GM19351 (cell line): ENCODE measurements around the gene LINC00237.

ENCODE experiments used
- ATAC-seq: cut with Tn5 transposase; IDR thresholded peaks from one replicate; pipeline ENCODE4 v1.9.1; 2021; ENCODE audit warnings: mild to moderate bottlenecking, moderate library complexity; ENCODE audit not compliant: unreplicated experiment

Gene LINC00237

DNA sequence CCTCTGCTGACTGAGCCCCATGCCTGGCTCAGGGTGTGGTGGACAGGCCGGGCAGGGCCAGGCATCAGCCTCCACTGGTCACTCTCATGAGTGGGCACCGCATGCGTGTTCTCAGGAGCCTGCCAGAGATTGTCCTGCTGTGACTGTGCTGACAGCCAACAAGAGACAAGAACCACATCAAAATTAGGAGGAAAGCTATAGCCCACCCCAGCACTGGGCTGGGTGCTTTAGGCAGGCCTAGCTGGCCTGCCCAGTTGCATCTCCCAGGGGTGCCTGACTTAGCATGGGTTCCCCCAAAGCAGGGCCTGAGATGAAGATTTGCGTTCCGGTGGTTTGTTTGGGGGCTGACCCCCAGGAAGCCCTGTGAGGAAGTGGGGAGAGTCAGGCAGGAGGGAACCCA, 53.9 kb downstream of the LINC00237 start:
- ATAC-seq: no peak

DNA sequence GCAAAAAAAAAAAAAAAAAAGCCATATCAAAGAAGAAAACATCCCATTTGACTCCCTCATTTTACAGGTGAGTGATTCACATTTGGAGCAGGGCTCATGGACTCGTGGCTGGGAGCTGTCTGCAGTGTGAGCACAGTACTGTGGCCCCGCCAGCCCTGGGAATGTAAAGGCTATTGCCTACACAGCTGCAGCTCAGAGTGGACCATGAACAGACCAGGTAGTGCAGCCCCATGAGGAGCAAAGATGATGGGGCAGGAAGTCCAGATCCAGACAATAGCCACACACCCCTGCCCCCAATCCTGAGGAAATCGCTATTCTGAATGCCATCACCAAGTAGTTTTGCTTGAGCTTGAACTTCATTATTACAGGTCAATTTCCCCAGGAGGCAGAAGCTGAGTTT, 55.4 kb downstream of the LINC00237 start:
- no peak for ATAC-seq

DNA sequence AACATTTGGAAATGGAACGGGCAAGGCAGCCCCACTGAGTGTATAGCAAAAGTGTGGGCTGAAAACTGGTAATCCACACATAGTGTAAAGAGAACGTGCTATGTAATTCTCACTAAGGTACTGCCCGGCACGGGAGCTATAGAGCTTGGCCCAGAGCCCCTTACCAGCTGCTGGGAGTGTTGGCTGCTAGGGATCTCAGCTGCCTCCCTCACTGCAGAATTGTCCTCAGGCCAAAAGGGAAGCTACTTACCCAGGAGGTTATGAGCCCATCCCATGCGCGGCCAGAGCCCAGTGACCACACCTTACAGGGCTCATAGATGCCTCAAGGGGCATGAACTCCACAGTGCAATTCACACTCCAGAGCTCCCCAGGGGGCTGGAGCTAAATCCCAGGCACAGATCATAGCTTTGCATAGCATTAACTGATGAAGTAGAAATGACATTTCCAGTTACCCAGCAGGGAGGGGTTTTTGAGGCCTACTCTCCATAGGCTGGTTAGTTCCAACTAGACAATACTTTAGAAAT, 56.8 kb downstream of the LINC00237 start:
- no peak for ATAC-seq

DNA sequence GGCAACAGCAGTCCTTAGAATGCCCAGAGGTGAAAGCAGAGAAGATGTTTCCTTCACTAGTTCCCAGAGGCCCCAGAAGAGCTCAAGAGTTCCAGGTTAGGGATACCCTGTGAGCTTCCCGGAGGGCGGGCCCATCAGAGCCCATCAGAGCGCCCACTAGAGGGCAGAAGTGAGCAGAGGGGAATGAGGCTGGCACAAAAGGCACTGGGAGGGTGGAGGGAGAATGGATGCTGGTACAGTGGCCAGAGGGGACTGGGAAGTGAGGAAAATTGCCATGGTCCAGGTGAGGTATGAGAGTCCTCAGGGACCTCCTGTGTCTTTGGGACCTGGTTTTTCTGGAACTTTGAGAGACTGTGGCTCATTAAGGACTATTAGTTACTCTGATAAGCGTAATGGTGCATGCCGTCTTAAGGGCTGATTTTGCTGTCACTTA, 57.3 kb downstream of the LINC00237 start:
- ATAC-seq: peak; percentile 71

DNA sequence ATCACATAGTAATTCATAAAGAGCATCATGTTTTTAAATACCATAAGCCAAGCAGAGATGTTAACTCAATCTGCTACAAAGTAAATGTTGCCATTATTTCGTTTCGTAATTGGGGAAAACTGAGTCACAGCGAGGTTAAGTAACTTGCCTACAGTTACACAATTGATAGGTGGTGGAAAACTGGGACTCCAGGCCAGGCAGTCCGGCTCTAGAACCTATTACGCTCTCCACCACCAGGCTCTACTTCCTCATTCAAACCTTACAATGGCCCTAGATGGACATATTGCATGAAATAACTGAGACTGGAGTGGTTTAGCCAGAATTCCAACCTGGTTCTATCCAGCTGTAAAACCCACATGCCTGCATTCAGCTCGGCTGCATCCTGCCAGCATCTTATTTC, 58.2 kb downstream of the LINC00237 start:
- no peak for ATAC-seq

DNA sequence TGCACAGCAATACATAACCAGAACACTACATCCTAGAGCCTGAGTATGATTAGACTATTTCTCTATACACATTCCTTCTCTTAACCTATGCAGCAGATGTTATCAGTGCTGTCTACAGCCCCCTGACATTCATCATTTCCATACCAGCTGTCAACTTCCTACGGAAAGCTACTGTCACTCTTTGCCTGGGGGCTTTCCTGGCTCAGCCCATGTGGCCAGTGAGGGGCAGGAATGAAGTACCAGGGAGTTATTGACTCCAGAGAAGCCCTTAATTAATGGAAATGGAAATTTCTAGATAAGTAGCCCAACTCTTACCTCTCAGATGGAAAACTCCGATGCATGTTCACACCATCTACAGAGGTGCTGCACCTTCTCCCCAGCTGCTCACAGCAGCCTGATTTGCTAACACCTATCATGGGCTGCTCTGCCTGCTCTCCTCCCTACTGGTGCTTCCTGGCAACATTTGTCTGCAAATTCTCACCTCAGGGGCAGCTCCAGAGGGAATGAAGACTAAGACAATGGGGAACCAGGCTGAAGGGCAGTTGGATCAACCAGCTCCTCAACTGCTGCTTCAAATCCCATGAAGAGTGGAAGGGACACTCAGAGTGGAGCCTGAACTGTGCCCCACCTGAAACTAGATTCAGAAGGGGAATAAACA, 59.6 kb downstream of the LINC00237 start:
- no peak for ATAC-seq
